IMR-90 (cell line): ENCODE results near the gene KRTAP10-7. TPM values are rescaled to one million over a fixed set of nuclear protein-coding genes. Genes with fewer than 3 reads are reported as not detected.

ENCODE experiments used
- ATAC-seq: fragments of 200-7000 bp; cut with Tn5 transposase; 2 replicates; pipeline ENCODE4 v1.9.1; 2020; ENCODE audit warnings: low read depth, mild to moderate bottlenecking, moderate library complexity
- BruUV-seq: library from RNA; stranded (reverse); fragments of 400-500 nt; replicated peaks from 2 replicates; lab custom pipeline; 2021; lab: Mats Ljungman, UMichigan
- CTCF ChIA-PET: fragments of 300-600 bp; formaldehyde crosslinking; extraction: SDS; loops from one replicate; lab custom pipeline; 2021; ENCODE audit warnings: antibody characterized with exemption; lab: Yijun Ruan, JAX
- POLR2A ChIA-PET: fragments of 300-600 bp; sonication (Branson Sonifier 250); formaldehyde crosslinking; loops from one replicate; lab custom pipeline; 2022; ENCODE audit warnings: antibody characterized with exemption; ENCODE audit not compliant: unreplicated experiment; lab: Charles Lee
- DNase-seq: peaks from one replicate; pipeline ENCODE4 v3.0.0; 2013
- H2AFZ ChIP-seq: replicated peaks from 2 replicates; pipeline ENCODE3; 2013; ENCODE audit warnings: low read length, mild to moderate bottlenecking; ENCODE audit not compliant: poor library complexity
- H2AK5ac ChIP-seq: 2 replicates; pipeline ENCODE4 v1.6.1; 2013; ENCODE audit warnings: low read depth, low read length, inconsistent platforms
- H2AK9ac ChIP-seq: replicated peaks from 2 replicates; pipeline ENCODE3; 2013; ENCODE audit warnings: mild to moderate bottlenecking, low read depth, low read length, moderate library complexity; ENCODE audit not compliant: poor library complexity
- H2BK120ac ChIP-seq: 2 replicates; pipeline ENCODE4 v1.6.1; 2013; ENCODE audit warnings: low read depth, low read length, inconsistent platforms
- H2BK15ac ChIP-seq: 3 replicates; pipeline ENCODE4 v1.6.1; 2013; ENCODE audit warnings: low read depth, low read length, inconsistent platforms
- H2BK20ac ChIP-seq: 2 replicates; pipeline ENCODE4 v1.6.1; 2013; ENCODE audit warnings: low read depth, mild to moderate bottlenecking, inconsistent platforms, low read length, moderate library complexity
- H2BK5ac ChIP-seq: 2 replicates; pipeline ENCODE4 v1.6.1; 2013; ENCODE audit warnings: mild to moderate bottlenecking, low read depth, low read length, inconsistent platforms; ENCODE audit not compliant: poor library complexity, severe bottlenecking
- H3K14ac ChIP-seq: replicated peaks from 2 replicates; pipeline ENCODE4 v1.6.1; 2013; ENCODE audit warnings: low read depth, low read length, inconsistent platforms
- H3K18ac ChIP-seq: 2 replicates; pipeline ENCODE4 v1.6.1; 2013; ENCODE audit warnings: low read depth, low read length, control low read depth
- H3K23ac ChIP-seq: 2 replicates; pipeline ENCODE4 v1.6.1; 2013; ENCODE audit warnings: low read depth, low read length, inconsistent platforms
- H3K27ac ChIP-seq: 2 replicates; pipeline ENCODE4 v1.5.1; 2013; ENCODE audit warnings: mild to moderate bottlenecking, control low read depth, low read length; ENCODE audit not compliant: insufficient read depth
- H3K27me3 ChIP-seq: 2 replicates; pipeline ENCODE4 v1.6.1; 2013; ENCODE audit warnings: low read length; ENCODE audit not compliant: control insufficient read depth, insufficient read depth
- H3K36me3 ChIP-seq: 2 replicates; pipeline ENCODE4 v1.6.1; 2013; ENCODE audit warnings: low read length, mixed read lengths; ENCODE audit not compliant: control insufficient read depth, insufficient read depth
- H3K4ac ChIP-seq: 2 replicates; pipeline ENCODE4 v1.6.1; 2013; ENCODE audit warnings: low read depth, low read length, inconsistent platforms
- H3K4me1 ChIP-seq: 2 replicates; pipeline ENCODE4 v1.6.1; 2013; ENCODE audit warnings: low read length, mixed read lengths; ENCODE audit not compliant: control insufficient read depth, insufficient read depth
- H3K4me2 ChIP-seq: 2 replicates; pipeline ENCODE4 v1.6.1; 2013; ENCODE audit warnings: low read depth, mild to moderate bottlenecking, control low read depth, low read length, moderate library complexity
- H3K4me3 ChIP-seq: 2 replicates; pipeline ENCODE4 v1.5.1; 2013; ENCODE audit warnings: low read depth, mild to moderate bottlenecking, control low read depth, low read length, moderate library complexity; ENCODE audit not compliant: insufficient read depth
- H3K56ac ChIP-seq: 2 replicates; pipeline ENCODE4 v1.6.1; 2013; ENCODE audit warnings: low read length, inconsistent platforms; ENCODE audit not compliant: insufficient read depth; ENCODE audit errors: extremely low read depth
- H3K79me1 ChIP-seq, 2 experiments: 2 replicates each; pipeline ENCODE4 v1.6.1; 2013; ENCODE audit warnings: low read length in 2 of 2, inconsistent platforms in 1 of 2, low read depth in 1 of 2
- H3K9ac ChIP-seq: 2 replicates; pipeline ENCODE4 v1.6.1; 2013; ENCODE audit warnings: low read depth, low read length, control low read depth
- H3K9me1 ChIP-seq: 2 replicates; pipeline ENCODE4 v1.6.1; 2013; ENCODE audit warnings: low read length, inconsistent platforms; ENCODE audit not compliant: insufficient read depth
- H3K9me3 ChIP-seq: 2 replicates; pipeline ENCODE4 v1.6.1; 2013; ENCODE audit warnings: low read length; ENCODE audit not compliant: control insufficient read depth, insufficient read depth
- H4K20me1 ChIP-seq: 2 replicates; pipeline ENCODE4 v1.6.1; 2013; ENCODE audit warnings: low read length, inconsistent platforms; ENCODE audit not compliant: insufficient read depth
- H4K5ac ChIP-seq: 2 replicates; pipeline ENCODE4 v1.6.1; 2013; ENCODE audit warnings: mild to moderate bottlenecking, low read depth, low read length, control low read depth
- H4K8ac ChIP-seq, 2 experiments: 2 replicates each; pipeline ENCODE4 v1.6.1; 2013; ENCODE audit warnings: low read depth in 2 of 2, low read length in 2 of 2, control low read depth in 1 of 2, inconsistent platforms in 1 of 2
- H4K91ac ChIP-seq: 2 replicates; pipeline ENCODE4 v1.6.1; 2013; ENCODE audit warnings: low read depth, low read length, inconsistent platforms; ENCODE audit not compliant: insufficient read depth
- CHD1 ChIP-seq: IDR thresholded peaks from 2 replicates; pipeline ENCODE4 v1.6.1; 2012; ENCODE audit warnings: low read depth, low read length, improper control_type of control experiment
- MXI1 ChIP-seq: IDR thresholded peaks from 2 replicates; pipeline ENCODE4 v1.6.1; 2012; ENCODE audit warnings: low read depth, mild to moderate bottlenecking, low read length, moderate library complexity, borderline replicate concordance
- RAD21 ChIP-seq: IDR thresholded peaks from 2 replicates; pipeline ENCODE4 v1.6.1; 2012; ENCODE audit warnings: low read length, improper control_type of control experiment
- WGBS, 2 experiments: methylation state at CpG; one replicate each; pipeline versions ENCODE4 v1.1.5 to v1.1.7; 2013; ENCODE audit warnings: missing lambda C conversion rate in 2 of 2; ENCODE audit not compliant: insufficient read length in 1 of 2; ENCODE audit errors: extremely low coverage in 2 of 2; 5-methylcytosine and 5-hydroxymethylcytosine counted together
- dilution Hi-C: fragments of 300-500 bp; cut with HindIII; formaldehyde crosslinking; loops from one replicate; pipeline ENCODE4 v1.14.3; 2018; ENCODE audit warnings: low sequenced_read_pairs; ENCODE audit not compliant: unreplicated experiment
- in situ Hi-C: fragments of 300-500 bp; cut with MboI; formaldehyde crosslinking; loops from 3 replicates; pipeline ENCODE4 v1.14.3; 2019; ENCODE audit warnings: low sequenced_read_pairs, inconsistent platforms, mixed read lengths
- intact Hi-C: fragments of 100-400 bp; cut with micrococcal nuclease; formaldehyde crosslinking; loops from 2 replicates; pipeline ENCODE4 v1.10.0; 2022
- polyA plus RNA-seq, 3 experiments: library from polyadenylated mRNA; depleted of rRNA; stranded (reverse); fragments of >200 nt; gene quantifications; 2 replicates each; pipeline ENCODE4 v1.2.3, GENCODE V29; 2012; ENCODE audit warnings: low replicate concordance in 1 of 3
- total RNA-seq: library from RNA; depleted of rRNA; stranded (reverse); fragments of >200 nt; gene quantifications from 2 replicates; pipeline ENCODE4 v1.2.3, GENCODE V29; 2012

The KRTAP10-7 gene
- total and polyA plus RNA-seq, 2 of the 4 experiments (the other 2 are of a cell fraction) = not detected

GRCh38 chr21:44582055-44582454 lies 18.3 kb upstream of the KRTAP10-7 start:
- POLR2A ChIA-PET = no interaction called here

More at GRCh38 chr21:44582055-44582454, 18.3 kb upstream of the KRTAP10-7 start:
- Histone ChIP-seq H3K4me1 (no peaks in the 10 kb centered on the region), H3K14ac (no peak overlapping the region), H3K4me3 (no peak overlapping the region), H3K36me3 (no peaks in the 10 kb centered on the region), H3K27me3 (peaks cover 3% of the 10 kb centered on the region; the same call in 1 of the 2 replicates), H2BK120ac (no peak overlapping the region), H2AK9ac (no peak overlapping the region), H3K4ac (no peak overlapping the region), H2BK15ac (no peak overlapping the region), H2BK20ac (no peak overlapping the region), H3K4me2 (no peak overlapping the region), H4K91ac (no peak overlapping the region), H3K56ac (no peak overlapping the region), H3K9ac (no peak overlapping the region), H3K9me3 (peaks cover 11% of the 10 kb centered on the region), H4K20me1 (no peaks in the 10 kb centered on the region), H3K18ac (no peak overlapping the region), H3K9me1 (no peaks in the 10 kb centered on the region), H2AFZ (no peak overlapping the region), H3K79me1 (no peaks in the 10 kb centered on the region), H4K5ac (no peak overlapping the region), H4K8ac (no peak overlapping the region), H2BK5ac (no peak overlapping the region), H3K27ac (no peak overlapping the region), H3K23ac (no peak overlapping the region), H2AK5ac (no peak overlapping the region)
- in situ Hi-C loops = no loop called here
- dilution Hi-C loops = no loop called here
- ATAC-seq = no peak
- DNase-seq = no peak
- 81% methylated on average over 4 of the region's 15 CpGs; no CpG with 5 or more reads in 1 of the 2 experiments for WGBS, 2 experiments
- intact Hi-C loops = no loop called here
- TF ChIP-seq MXI1 (no peak), RAD21 (no peak), CHD1 (no peak)
- no TSS peak for BruUV-seq
- CTCF ChIA-PET = no interaction called here
